Calu3 (cell line): Measurements from ENCODE around the gene ASB3. TPM values are rescaled to one million over a fixed set of nuclear protein-coding genes. Genes with fewer than 3 reads are reported as not detected.

Experiments
- BruUV-seq: library from RNA; stranded (reverse); fragments of 400-500 nt; replicated peaks from 2 replicates; lab custom pipeline; 2021; lab: Mats Ljungman, UMichigan
- CTCF ChIA-PET: fragments of 300-600 bp; sonication (Branson Sonifier 250); formaldehyde crosslinking; loops from one replicate; lab custom pipeline; 2022; ENCODE audit warnings: antibody characterized with exemption; lab: Charles Lee
- DNase-seq: peaks from one replicate; pipeline ENCODE4 v3.0.0; 2022
- H3K27ac Mint-ChIP-seq: one replicate; pipeline ENCODE4 v1.8.0; 2022; ENCODE audit warnings: mixed read lengths; ENCODE audit not compliant: unreplicated experiment
- H3K27me3 Mint-ChIP-seq: one replicate; pipeline ENCODE4 v1.8.0; 2022; ENCODE audit warnings: mixed read lengths; ENCODE audit not compliant: unreplicated experiment
- H3K36me3 Mint-ChIP-seq: one replicate; pipeline ENCODE4 v1.8.0; 2022; ENCODE audit warnings: mild to moderate bottlenecking, moderate library complexity, mixed read lengths; ENCODE audit not compliant: insufficient read depth, unreplicated experiment
- H3K4me1 Mint-ChIP-seq: one replicate; pipeline ENCODE4 v1.8.0; 2022; ENCODE audit warnings: mild to moderate bottlenecking, low read depth, mixed read lengths; ENCODE audit not compliant: unreplicated experiment
- H3K4me3 Mint-ChIP-seq: one replicate; pipeline ENCODE4 v1.8.0; 2022; ENCODE audit warnings: mild to moderate bottlenecking, low read depth, moderate library complexity, mixed read lengths; ENCODE audit not compliant: unreplicated experiment
- H3K9me3 Mint-ChIP-seq: one replicate; pipeline ENCODE4 v1.8.0; 2022; ENCODE audit warnings: low read depth, mixed read lengths; ENCODE audit not compliant: unreplicated experiment
- CTCF ChIP-seq: fragments of 200-600 bp; IDR thresholded peaks from one replicate; pipeline ENCODE4 v1.8.0; 2022; ENCODE audit warnings: antibody characterized with exemption; ENCODE audit not compliant: unreplicated experiment
- intact Hi-C: fragments of 100-400 bp; cut with micrococcal nuclease; formaldehyde crosslinking; loops from one replicate; pipeline ENCODE4 v1.10.0; 2022; ENCODE audit not compliant: unreplicated experiment
- total RNA-seq: library from RNA; stranded (reverse); gene quantifications from 2 replicates; pipeline ENCODE4 v1.2.3, GENCODE V29; 2022

Gene ASB3
- total RNA-seq, 1 experiment from 2014 or later, result 15.8 TPM

GRCh38 chr2:53695575-53695974, 91.2 kb downstream of the ASB3 start:
- DNase-seq, result no peak
- Mint-ChIP-seq H3K4me1 (no peaks in the 10 kb centered on the region), H3K4me3 (no peak overlapping the region), H3K27ac (no peak overlapping the region), H3K27me3 (no peaks in the 10 kb centered on the region), H3K36me3 (no peaks in the 10 kb centered on the region), H3K9me3 (no peaks in the 10 kb centered on the region)
- no TSS peak for BruUV-seq
- TF ChIP-seq CTCF, result no peak
- CTCF ChIA-PET, result no interaction called here
- intact Hi-C loops, result no loop called here

GRCh38 chr2:53694096-53694771, 92.5 kb downstream of the ASB3 start:
- intact Hi-C loops, result no loop called here
- no peak for TF ChIP-seq CTCF
- Mint-ChIP-seq H3K27me3 (no peaks in the 10 kb centered on the region), H3K27ac (no peak overlapping the region), H3K9me3 (no peaks in the 10 kb centered on the region), H3K4me1 (no peaks in the 10 kb centered on the region), H3K36me3 (no peaks in the 10 kb centered on the region), H3K4me3 (no peak overlapping the region)
- CTCF ChIA-PET, result interaction anchor here (0.6 kb wide), 1 partner anchor 675 kb away, joined by 3 read pairs; no protein-coding TSS in a partner anchor
- no TSS peak for BruUV-seq
- DNase-seq, result no peak

GRCh38 chr2:53690876-53691275, 95.9 kb downstream of the ASB3 start:
- no peaks in the 10 kb centered on the region for H3K36me3 Mint-ChIP-seq
- no peaks in the 10 kb centered on the region for H3K9me3 Mint-ChIP-seq
- no TSS peak for BruUV-seq
- CTCF ChIA-PET, result no interaction called here
- H3K27me3 Mint-ChIP-seq, result no peaks in the 10 kb centered on the region
- DNase-seq, result no peak
- no peak overlapping the region for H3K27ac Mint-ChIP-seq
- H3K4me3 Mint-ChIP-seq, result no peak overlapping the region
- intact Hi-C loops, result no loop called here
- TF ChIP-seq CTCF, result no peak
- H3K4me1 Mint-ChIP-seq, result no peaks in the 10 kb centered on the region

- Mint-ChIP-seq H3K27ac (no peak overlapping the region), H3K4me1 (no peaks in the 10 kb centered on the region), H3K27me3 (no peaks in the 10 kb centered on the region), H3K9me3 (no peaks in the 10 kb centered on the region), H3K4me3 (no peak overlapping the region), H3K36me3 (no peaks in the 10 kb centered on the region)
- intact Hi-C loops, result no loop called here
- no peak for TF ChIP-seq CTCF
- CTCF ChIA-PET, result no interaction called here
- DNase-seq, result no peak
- BruUV-seq, result no TSS peak
Measured at GRCh38 chr2:53672881-53673522, 113.8 kb downstream of the ASB3 start.
